Breast epithelium (tissue), 4 donors: Measurements from ENCODE around the gene NDST1. TPM values are rescaled to one million over a fixed set of nuclear protein-coding genes. Genes with fewer than 3 reads are reported as not detected.

Experiments
- DNase-seq, 2 donors: peaks; one replicate each; pipeline ENCODE4 v3.0.0-alpha.2; 2019; ENCODE audit warnings: low spot score in 2 of 2
- H3K27ac ChIP-seq, 2 donors: fragments of 200-600 bp; sonication (generic) in 1 of 2; one replicate each; pipeline ENCODE4 v1.5.1; 2016 to 2019; ENCODE audit warnings: mild to moderate bottlenecking in 1 of 2
- H3K27me3 ChIP-seq, 2 donors: fragments of 200-600 bp; sonication (generic) in 1 of 2; one replicate each; pipeline versions ENCODE4 v1.5.1 to v1.6.0; 2017 to 2019; ENCODE audit warnings: control low read depth in 1 of 2, mild to moderate bottlenecking in 1 of 2
- H3K36me3 ChIP-seq: fragments of 200-600 bp; one replicate; pipeline ENCODE4 v1.5.1; 2019
- H3K4me1 ChIP-seq, 2 donors: fragments of 200-600 bp; sonication (generic); one replicate each; pipeline ENCODE4 v1.5.1; 2016 to 2019; ENCODE audit warnings: control low read depth in 1 of 2
- H3K4me3 ChIP-seq, 3 donors: fragments of 200-600 bp; sonication (generic); 1 replicate in 2 of 3; 2 replicates in 1 of 3; pipeline ENCODE4 v1.5.1; 2016 to 2019; ENCODE audit warnings: mild to moderate bottlenecking in 3 of 3, moderate library complexity in 2 of 3
- H3K9me3 ChIP-seq, 2 donors: fragments of 200-600 bp; sonication (generic) in 1 of 2; one replicate each; pipeline ENCODE4 v1.5.1; 2016 to 2019; ENCODE audit warnings: control low read depth in 1 of 2
- POLR2A ChIP-seq: fragments of 450-650 bp; IDR thresholded peaks from one replicate; pipeline ENCODE4 v1.6.1; 2016; ENCODE audit warnings: antibody characterized with exemption, mild to moderate bottlenecking, moderate library complexity
- POLR2AphosphoS5 ChIP-seq, 3 donors: sonication (generic); formaldehyde crosslinking; IDR thresholded peaks; one replicate each; pipeline ENCODE4 v1.6.1; 2017; ENCODE audit warnings: antibody characterized with exemption in 3 of 3
- intact Hi-C: fragments of 100-400 bp; cut with DNase I; formaldehyde crosslinking; loops from one replicate; pipeline ENCODE4 v1.15.1; 2023; ENCODE audit warnings: low total_unique reads
- total RNA-seq, 3 donors: library from RNA; depleted of rRNA; stranded (reverse); fragments of >200 nt; gene quantifications; one replicate each; pipeline ENCODE4 v1.1.0, GENCODE V29; 2016
- TF ChIP-seq, protein P1 (sequence below), 3 donors: fragments of 450-650 bp; IDR thresholded peaks; one replicate each; pipeline ENCODE4 v1.5.1; 2016 to 2017; ENCODE audit warnings: antibody characterized with exemption in 3 of 3, mild to moderate bottlenecking in 3 of 3, moderate library complexity in 3 of 3

Gene NDST1
- total RNA-seq, 3 donors from 2014 or later = 46.7 to 92.3 (median 74.1) TPM

DNA sequence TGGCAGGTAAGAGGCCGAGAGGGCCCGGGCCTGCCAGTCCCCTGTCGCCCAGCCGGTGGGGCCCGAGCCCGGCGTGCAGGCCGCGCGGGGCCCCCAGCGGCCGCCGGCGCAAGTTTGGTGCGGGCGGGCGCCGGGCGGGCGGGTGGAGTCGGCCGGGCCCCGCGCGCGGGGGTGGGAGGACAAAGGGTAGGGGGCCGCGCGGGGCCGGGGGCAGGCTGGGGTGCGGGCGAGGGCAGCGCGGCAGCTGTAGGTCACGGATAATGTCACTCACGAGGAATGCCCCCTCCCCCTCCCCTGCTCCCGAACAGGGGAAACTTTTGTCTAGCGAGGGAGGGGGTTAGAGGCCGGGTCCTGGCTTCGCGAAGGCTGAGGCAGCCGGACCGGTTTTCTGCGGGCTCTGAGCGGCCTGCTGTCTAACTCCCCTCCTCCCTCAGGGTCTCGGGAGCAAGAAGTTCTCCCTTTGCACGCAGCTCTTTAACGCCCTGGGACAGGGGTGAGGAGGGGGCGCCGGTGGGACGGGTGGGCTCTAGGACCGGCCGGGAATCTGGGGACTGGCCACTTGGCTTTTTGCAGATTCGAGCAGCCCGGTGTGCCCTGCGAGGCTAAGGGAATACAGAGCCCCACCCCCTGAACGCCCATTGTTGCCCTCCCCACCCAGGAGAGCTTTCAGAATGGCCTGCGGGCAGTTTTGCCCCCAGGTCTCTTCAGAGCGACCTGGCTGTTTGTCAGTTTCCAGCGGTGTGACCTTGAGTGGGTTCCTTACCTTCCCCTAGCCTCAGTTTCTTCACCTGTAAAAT lies 21.3 kb upstream of the NDST1 start:
- TF ChIP-seq POLR2AphosphoS5 (IDR thresholded peaks at IDR 0.05) (peak in 2 of 3 donors; percentile 13 to 15), POLR2A (no peak)
- H3K27ac ChIP-seq = peak overlapping the region; percentile 98
- H3K9me3 ChIP-seq = no peaks in the 10 kb centered on the region
- peak; percentile 77 to 87 for DNase-seq
- no peaks in the 10 kb centered on the region for H3K36me3 ChIP-seq
- H3K4me3 ChIP-seq = peak overlapping the region; percentile 85 to 97 (median 95)
- intact Hi-C loops = loop anchor here (1.0 kb wide), 1 partner anchor 39 kb away; no protein-coding TSS in a partner anchor
- no peaks in the 10 kb centered on the region for H3K27me3 ChIP-seq
- H3K4me1 ChIP-seq = peaks cover 20 to 39% of the 10 kb centered on the region in 2 donors

DNA sequence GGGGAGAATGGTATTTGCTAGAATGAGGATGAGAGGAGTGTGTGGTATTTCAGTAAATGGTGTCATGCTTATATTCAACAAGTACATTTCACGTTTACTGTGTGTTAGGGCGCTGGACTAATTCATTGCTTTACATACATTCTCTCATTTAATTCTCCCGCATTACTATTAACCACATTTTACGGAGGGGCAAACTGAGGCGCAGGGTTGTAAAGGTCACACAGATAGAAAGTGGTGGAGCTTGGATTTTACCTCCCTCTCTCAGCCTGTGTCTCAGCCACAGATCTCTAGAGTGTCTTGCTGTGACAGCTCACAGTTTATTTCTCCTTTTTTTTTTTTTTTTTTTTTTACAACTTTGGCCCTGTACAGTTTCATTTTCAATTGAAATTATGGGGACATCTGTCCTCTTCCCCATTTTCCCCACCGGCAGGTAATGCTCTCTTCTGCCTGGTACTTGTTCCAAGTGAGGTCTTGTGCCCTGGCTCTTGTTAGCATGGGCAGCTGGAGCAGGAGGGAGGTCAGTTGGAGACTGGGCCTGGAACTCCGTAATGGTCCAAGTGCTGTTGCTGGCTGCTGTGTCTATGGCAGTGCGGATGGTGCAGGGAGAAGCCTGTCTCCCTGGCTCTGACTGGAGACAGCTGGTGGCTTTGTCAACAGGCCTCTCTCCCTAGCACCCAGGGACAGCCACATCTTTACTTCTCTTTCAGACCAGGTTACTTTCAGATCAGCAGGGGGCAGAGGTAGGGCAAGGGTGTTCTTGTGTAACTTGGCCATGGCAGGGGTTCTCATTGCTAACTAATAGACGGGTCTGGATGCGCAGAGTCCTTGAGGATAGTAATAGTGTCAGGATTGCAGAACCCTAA lies 20.5 kb upstream of the NDST1 start:
- Histone ChIP-seq H3K4me3 (peak overlapping the region; percentile 85 to 97 (median 95)), H3K36me3 (no peaks in the 10 kb centered on the region), H3K4me1 (peaks cover 20 to 45% of the 10 kb centered on the region in 2 donors), H3K27me3 (no peaks in the 10 kb centered on the region), H3K27ac (peak overlapping the region; percentile 98), H3K9me3 (no peaks in the 10 kb centered on the region)
- intact Hi-C loops = no loop called here
- no peak for DNase-seq
- TF ChIP-seq, protein P1, sequence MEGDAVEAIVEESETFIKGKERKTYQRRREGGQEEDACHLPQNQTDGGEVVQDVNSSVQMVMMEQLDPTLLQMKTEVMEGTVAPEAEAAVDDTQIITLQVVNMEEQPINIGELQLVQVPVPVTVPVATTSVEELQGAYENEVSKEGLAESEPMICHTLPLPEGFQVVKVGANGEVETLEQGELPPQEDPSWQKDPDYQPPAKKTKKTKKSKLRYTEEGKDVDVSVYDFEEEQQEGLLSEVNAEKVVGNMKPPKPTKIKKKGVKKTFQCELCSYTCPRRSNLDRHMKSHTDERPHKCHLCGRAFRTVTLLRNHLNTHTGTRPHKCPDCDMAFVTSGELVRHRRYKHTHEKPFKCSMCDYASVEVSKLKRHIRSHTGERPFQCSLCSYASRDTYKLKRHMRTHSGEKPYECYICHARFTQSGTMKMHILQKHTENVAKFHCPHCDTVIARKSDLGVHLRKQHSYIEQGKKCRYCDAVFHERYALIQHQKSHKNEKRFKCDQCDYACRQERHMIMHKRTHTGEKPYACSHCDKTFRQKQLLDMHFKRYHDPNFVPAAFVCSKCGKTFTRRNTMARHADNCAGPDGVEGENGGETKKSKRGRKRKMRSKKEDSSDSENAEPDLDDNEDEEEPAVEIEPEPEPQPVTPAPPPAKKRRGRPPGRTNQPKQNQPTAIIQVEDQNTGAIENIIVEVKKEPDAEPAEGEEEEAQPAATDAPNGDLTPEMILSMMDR (IDR thresholded peaks at IDR 0.05) = peak in 1 of 3 donors; percentile 31
- no peak for TF ChIP-seq POLR2A
- TF ChIP-seq POLR2AphosphoS5 (IDR thresholded peaks at IDR 0.05) = peak in 1 of 3 donors; percentile 8

DNA sequence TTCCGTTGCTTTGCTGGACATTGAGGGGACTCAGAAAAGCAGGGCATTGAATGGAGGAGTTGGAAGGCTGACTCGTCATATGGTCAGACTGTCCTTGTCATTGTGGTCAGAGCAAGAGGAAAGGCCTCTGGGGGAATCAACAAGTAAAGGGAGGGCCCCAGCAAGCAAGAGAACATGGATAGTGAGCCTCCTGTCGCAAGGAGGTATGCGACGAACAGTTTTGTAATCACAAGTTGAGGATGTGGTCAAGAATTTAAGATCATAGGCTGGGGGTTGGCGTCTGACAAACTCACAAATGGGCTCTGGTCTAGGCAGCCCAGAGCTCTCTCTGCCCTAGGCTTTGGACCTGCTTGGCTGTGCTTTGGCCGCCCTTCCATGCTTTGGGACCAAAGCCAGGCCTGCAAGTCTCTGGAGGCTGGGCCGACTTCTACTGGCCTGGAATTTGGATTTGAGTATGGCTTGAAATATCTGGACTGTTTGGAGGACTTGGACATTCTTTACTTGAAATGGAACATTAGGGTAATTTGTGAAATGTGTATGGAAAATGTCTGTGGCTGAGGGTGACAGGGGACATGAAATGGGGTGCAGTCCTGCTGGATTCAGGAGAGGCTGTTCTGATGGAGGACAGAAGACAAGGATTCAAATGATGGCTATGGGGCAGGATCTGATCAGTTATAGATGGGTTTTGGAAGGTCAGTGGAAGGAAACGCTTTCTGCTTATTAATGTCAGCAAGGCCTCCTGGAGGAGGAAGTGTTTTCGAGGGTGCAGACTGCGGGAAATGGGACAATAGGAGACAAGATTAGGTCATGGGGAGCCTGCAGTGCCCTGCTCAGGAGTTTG lies 19.2 kb upstream of the NDST1 start:
- peak overlapping the region in 2 of 3 donors; percentile 95 to 97 for H3K4me3 ChIP-seq
- DNase-seq = peak in 1 of 2 donors; percentile 74
- intact Hi-C loops = no loop called here
- H3K4me1 ChIP-seq = peaks cover 23 to 45% of the 10 kb centered on the region in 2 donors
- H3K36me3 ChIP-seq = no peaks in the 10 kb centered on the region
- H3K9me3 ChIP-seq = no peaks in the 10 kb centered on the region
- H3K27me3 ChIP-seq = no peaks in the 10 kb centered on the region
- TF ChIP-seq, protein P1 (IDR thresholded peaks at IDR 0.05) = no peak
- TF ChIP-seq POLR2A (no peak), POLR2AphosphoS5 (IDR thresholded peaks at IDR 0.05) (peak in 1 of 3 donors; percentile 24)
- peak overlapping the region; percentile 98 for H3K27ac ChIP-seq

GRCh38 chr5:150489360-150490295 lies 18.3 kb upstream of the NDST1 start:
- TF ChIP-seq POLR2AphosphoS5 (IDR thresholded peaks at IDR 0.05) = no peak
- TF ChIP-seq POLR2A = no peak
- TF ChIP-seq, protein P1 (IDR thresholded peaks at IDR 0.05) = no peak
- Histone ChIP-seq H3K27ac (peak overlapping the region; percentile 98), H3K9me3 (no peaks in the 10 kb centered on the region), H3K4me1 (peaks cover 23 to 45% of the 10 kb centered on the region in 2 donors), H3K27me3 (no peaks in the 10 kb centered on the region), H3K36me3 (no peaks in the 10 kb centered on the region), H3K4me3 (peak overlapping the region in 1 of 3 donors; percentile 24)
- intact Hi-C loops = no loop called here
- DNase-seq = no peak
